ENCODE measurements around the gene TRAPPC10. TPM values are rescaled to one million over a fixed set of nuclear protein-coding genes. Genes with fewer than 3 reads are reported as not detected.

Gene TRAPPC10
- total RNA-seq, 1 experiment from 2014 or later: 39.3 TPM

GRCh38 chr21:44052071-44052829 lies 40.1 kb downstream of the TRAPPC10 start:
- no TSS peak for BruUV-seq (replicated peaks)
- Mint-ChIP-seq H3K27me3 (ENCODE audit: insufficient read depth, unreplicated experiment) (no peaks in the 10 kb centered on the region), H3K27ac (ENCODE audit: low read depth, unreplicated experiment) (peak overlapping the region; percentile 27), H3K4me1 (ENCODE audit: insufficient read depth, unreplicated experiment) (peaks cover 14% of the 10 kb centered on the region), H3K36me3 (ENCODE audit: insufficient read depth, unreplicated experiment) (peaks cover 42% of the 10 kb centered on the region), H3K9me3 (ENCODE audit: unreplicated experiment) (no peaks in the 10 kb centered on the region), H3K4me3 (ENCODE audit: unreplicated experiment) (no peak overlapping the region)
- intact Hi-C loops (cut with micrococcal nuclease): no loop called here
- no peak for DNase-seq (ENCODE audit: unreplicated experiment)
- TF ChIP-seq, protein P1, sequence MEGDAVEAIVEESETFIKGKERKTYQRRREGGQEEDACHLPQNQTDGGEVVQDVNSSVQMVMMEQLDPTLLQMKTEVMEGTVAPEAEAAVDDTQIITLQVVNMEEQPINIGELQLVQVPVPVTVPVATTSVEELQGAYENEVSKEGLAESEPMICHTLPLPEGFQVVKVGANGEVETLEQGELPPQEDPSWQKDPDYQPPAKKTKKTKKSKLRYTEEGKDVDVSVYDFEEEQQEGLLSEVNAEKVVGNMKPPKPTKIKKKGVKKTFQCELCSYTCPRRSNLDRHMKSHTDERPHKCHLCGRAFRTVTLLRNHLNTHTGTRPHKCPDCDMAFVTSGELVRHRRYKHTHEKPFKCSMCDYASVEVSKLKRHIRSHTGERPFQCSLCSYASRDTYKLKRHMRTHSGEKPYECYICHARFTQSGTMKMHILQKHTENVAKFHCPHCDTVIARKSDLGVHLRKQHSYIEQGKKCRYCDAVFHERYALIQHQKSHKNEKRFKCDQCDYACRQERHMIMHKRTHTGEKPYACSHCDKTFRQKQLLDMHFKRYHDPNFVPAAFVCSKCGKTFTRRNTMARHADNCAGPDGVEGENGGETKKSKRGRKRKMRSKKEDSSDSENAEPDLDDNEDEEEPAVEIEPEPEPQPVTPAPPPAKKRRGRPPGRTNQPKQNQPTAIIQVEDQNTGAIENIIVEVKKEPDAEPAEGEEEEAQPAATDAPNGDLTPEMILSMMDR (IDR thresholded peaks at IDR 0.05; ENCODE audit: unreplicated experiment): no peak
- ChIA-PET POLR2A (interaction anchor here (1.2 kb wide), 1 partner anchor 17 kb away, joined by 3 read pairs; no protein-coding TSS in a partner anchor), CTCF (no interaction called here)

GRCh38 chr21:44052830-44053226 lies 40.7 kb downstream of the TRAPPC10 start:
- Mint-ChIP-seq H3K9me3 (ENCODE audit: unreplicated experiment) (no peaks in the 10 kb centered on the region), H3K27me3 (ENCODE audit: insufficient read depth, unreplicated experiment) (no peaks in the 10 kb centered on the region), H3K27ac (ENCODE audit: low read depth, unreplicated experiment) (peak overlapping the region; percentile 27), H3K4me1 (ENCODE audit: insufficient read depth, unreplicated experiment) (peaks cover 14% of the 10 kb centered on the region), H3K36me3 (ENCODE audit: insufficient read depth, unreplicated experiment) (peaks cover 43% of the 10 kb centered on the region), H3K4me3 (ENCODE audit: unreplicated experiment) (no peak overlapping the region)
- no TSS peak for BruUV-seq (replicated peaks)
- TF ChIP-seq, protein P1 (IDR thresholded peaks at IDR 0.05; ENCODE audit: unreplicated experiment): no peak
- POLR2A ChIA-PET: no interaction called here
- intact Hi-C loops (cut with micrococcal nuclease): no loop called here
- CTCF ChIA-PET: no interaction called here
- DNase-seq (ENCODE audit: unreplicated experiment): no peak

GRCh38 chr21:44053567-44053966 lies 41.5 kb downstream of the TRAPPC10 start:
- TF ChIP-seq, protein P1 (IDR thresholded peaks at IDR 0.05; ENCODE audit: unreplicated experiment): no peak
- Mint-ChIP-seq H3K4me1 (ENCODE audit: insufficient read depth, unreplicated experiment) (peaks cover 14% of the 10 kb centered on the region), H3K4me3 (ENCODE audit: unreplicated experiment) (no peak overlapping the region), H3K36me3 (ENCODE audit: insufficient read depth, unreplicated experiment) (peaks cover 47% of the 10 kb centered on the region), H3K9me3 (ENCODE audit: unreplicated experiment) (no peaks in the 10 kb centered on the region), H3K27ac (ENCODE audit: low read depth, unreplicated experiment) (no peak overlapping the region), H3K27me3 (ENCODE audit: insufficient read depth, unreplicated experiment) (no peaks in the 10 kb centered on the region)
- ChIA-PET CTCF (no interaction called here), POLR2A (no interaction called here)
- intact Hi-C loops (cut with micrococcal nuclease): no loop called here
- no TSS peak for BruUV-seq (replicated peaks)
- no peak for DNase-seq (ENCODE audit: unreplicated experiment)

- no peak for DNase-seq (ENCODE audit: unreplicated experiment)
- Mint-ChIP-seq H3K27ac (ENCODE audit: low read depth, unreplicated experiment) (no peak overlapping the region), H3K9me3 (ENCODE audit: unreplicated experiment) (no peaks in the 10 kb centered on the region), H3K4me1 (ENCODE audit: insufficient read depth, unreplicated experiment) (peaks cover 8% of the 10 kb centered on the region), H3K4me3 (ENCODE audit: unreplicated experiment) (no peak overlapping the region), H3K27me3 (ENCODE audit: insufficient read depth, unreplicated experiment) (no peaks in the 10 kb centered on the region), H3K36me3 (ENCODE audit: insufficient read depth, unreplicated experiment) (peaks cover 56% of the 10 kb centered on the region)
- ChIA-PET CTCF (interaction anchor here (0.7 kb wide), 1 partner anchor 192 kb away, joined by 3 read pairs; no protein-coding TSS in a partner anchor), POLR2A (interaction anchor here (0.7 kb wide), 1 partner anchor 47 kb away, joined by 3 read pairs; no protein-coding TSS in a partner anchor)
- TF ChIP-seq, protein P1 (IDR thresholded peaks at IDR 0.05; ENCODE audit: unreplicated experiment): no peak
- no TSS peak for BruUV-seq (replicated peaks)
- intact Hi-C loops (cut with micrococcal nuclease): no loop called here
Observed at GRCh38 chr21:44054710-44055109, 42.6 kb downstream of the TRAPPC10 start.

Measured in MCF 10A (cell line).